ENCODE measurements around the gene MRM1. TPM values are rescaled to one million over a fixed set of nuclear protein-coding genes. Genes with fewer than 3 reads are reported as not detected.

MRM1 gene
- total RNA-seq, 1 donor from 2014 or later = 7.8 TPM

Other genes with a start within 250 kb of the MRM1 start
- not detected in 2 replicates for gene TBC1D3H, start 213.1 kb upstream of the MRM1 start, total RNA-seq
- 30.8 and 34.0 TPM in 2 replicates for gene ZNHIT3, start 114.9 kb upstream of the MRM1 start, total RNA-seq
- 35.2 and 62.3 TPM in 2 replicates for gene MYO19, start 66.7 kb upstream of the MRM1 start, total RNA-seq
- 8.6 and 9.5 TPM in 2 replicates for gene PIGW, start 66.6 kb upstream of the MRM1 start, total RNA-seq
- 45.5 and 51.0 TPM in 2 replicates for gene GGNBP2, start 56.7 kb upstream of the MRM1 start, total RNA-seq
- gene DHRS11, start 9.7 kb upstream of the MRM1 start, total RNA-seq = 4.3 and 11.0 TPM in 2 replicates

All from glomerular endothelial cell (primary cell).